Activated naive CD8-positive, alpha-beta T cell treated with anti-CD3 and anti-CD28 coated beads, Interleukin-2, amount 50 U/mL, for 16 hours (primary cell): ENCODE measurements around the gene CGB2.
"Not testable (repeated sequence)": the region's sequence is repeated elsewhere in the genome, so short reads cannot be mapped to it uniquely, and the experiment has no call there.

Source experiments
- DNase-seq: peaks from one replicate; pipeline ENCODE4 v3.0.0-alpha.2; 2020; ENCODE audit warnings: low read depth, low spot score

Gene CGB2

GRCh38 chr19:49031642-49032301 is at the start of gene CGB2:
CGB2 (plus strand) TSS chr19:49031890; CDS start chr19:49032096, 206 bp downstream.
- DNase-seq: not testable (repeated sequence)

GRCh38 chr19:48982280-48982679 is 49.4 kb upstream of the CGB2 start:
- no peak for DNase-seq

- DNase-seq: no peak
These were observed 46.0 kb upstream of the CGB2 start for GRCh38 chr19:48985711-48986110.

GRCh38 chr19:48986211-48986610 is 45.5 kb upstream of the CGB2 start:
- no peak for DNase-seq

DNA sequence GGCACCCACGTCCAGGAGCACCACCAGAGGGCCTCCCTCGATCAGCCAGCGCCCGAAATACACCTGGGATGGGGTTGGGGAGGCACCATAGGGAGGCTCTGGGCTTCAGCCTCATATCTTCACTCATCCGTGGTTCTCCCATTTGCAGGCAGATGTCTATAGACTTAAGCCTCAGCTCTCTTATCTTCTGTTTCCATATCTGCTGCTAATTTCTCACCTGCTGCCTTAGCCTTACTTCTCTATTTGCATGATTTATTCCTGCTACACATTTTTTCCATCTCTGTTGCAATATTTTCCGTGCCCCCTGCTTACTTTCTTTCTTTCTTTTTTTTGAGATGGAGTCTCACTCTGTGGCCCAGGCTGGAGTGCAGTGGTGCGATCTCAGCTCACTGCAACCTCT is 44.4 kb upstream of the CGB2 start:
- no peak for DNase-seq

DNA sequence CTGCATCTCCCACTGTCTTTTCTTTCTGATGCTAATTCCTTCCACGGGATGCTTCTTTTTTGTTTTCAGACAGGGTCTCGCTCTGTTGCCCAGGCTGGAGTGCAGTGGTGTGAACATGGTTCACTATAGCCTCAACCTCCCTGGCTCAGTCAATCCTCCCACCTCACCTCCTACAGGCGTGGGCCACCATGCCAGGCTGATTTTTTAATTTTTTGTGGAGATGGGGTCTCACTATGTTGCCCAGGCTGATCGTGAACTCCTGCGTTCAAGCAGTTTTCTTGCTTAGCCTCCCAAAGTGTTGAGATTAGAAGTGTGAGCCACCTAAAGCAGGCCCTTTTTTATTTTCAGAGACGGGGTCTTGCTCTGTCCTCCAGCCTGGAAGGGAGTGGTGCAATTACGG is 43.4 kb upstream of the CGB2 start:
- no peak for DNase-seq

- DNase-seq: no peak
These were observed 42.8 kb upstream of the CGB2 start for GRCh38 chr19:48988860-48989259.

GRCh38 chr19:48989701-48990291 is 41.9 kb upstream of the CGB2 start:
- DNase-seq: no peak

- no peak for DNase-seq
These were observed 41.3 kb upstream of the CGB2 start for GRCh38 chr19:48990400-48990799.

DNA sequence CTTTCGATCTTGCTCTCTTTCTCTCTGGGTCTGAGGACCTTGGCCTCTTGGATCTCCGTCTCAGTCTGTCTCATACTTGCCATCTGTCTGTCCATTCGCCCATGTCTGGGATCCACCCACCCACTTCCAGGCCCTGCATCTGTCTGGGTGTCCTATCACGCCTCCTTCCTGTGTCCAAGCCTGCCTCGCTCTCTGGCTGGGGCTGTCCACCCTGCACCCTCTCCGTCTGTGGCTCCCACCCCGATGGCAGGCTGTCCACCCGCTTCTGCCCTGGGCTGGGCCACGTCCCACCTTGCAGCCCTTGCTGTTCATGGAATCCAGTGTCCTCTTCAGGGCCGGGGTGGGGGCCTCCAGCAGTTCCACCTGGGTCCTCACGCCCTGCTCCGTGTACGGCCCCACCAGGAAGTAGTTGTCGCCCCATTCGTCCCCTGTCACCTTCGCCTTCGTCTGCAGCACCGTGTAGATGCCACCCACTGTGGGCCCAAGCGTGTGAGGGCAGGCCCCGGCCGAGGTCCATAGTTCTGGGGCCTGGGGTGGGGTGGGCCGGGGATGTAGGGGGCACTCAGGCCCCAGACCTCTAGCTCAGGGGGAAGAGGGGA is 40.6 kb upstream of the CGB2 start:
- no peak for DNase-seq

- no peak for DNase-seq
These were observed 39.7 kb upstream of the CGB2 start for GRCh38 chr19:48991873-48992580.

- DNase-seq: no peak
These were observed 39.0 kb upstream of the CGB2 start for GRCh38 chr19:48992581-48993174.

- peak; percentile 99 for DNase-seq
These were observed 38.3 kb upstream of the CGB2 start, which contains the start of the genes GYS1 and RUVBL2 for GRCh38 chr19:48993175-48994034. GYS1 (minus strand) TSS chr19:48993309; CDS start chr19:48993112, 197 bp downstream. RUVBL2 (plus strand) TSS chr19:48993887; CDS start chr19:48993912, 25 bp downstream.

GRCh38 chr19:48994035-48994386 is 37.7 kb upstream of the CGB2 start:
- DNase-seq: no peak

DNA sequence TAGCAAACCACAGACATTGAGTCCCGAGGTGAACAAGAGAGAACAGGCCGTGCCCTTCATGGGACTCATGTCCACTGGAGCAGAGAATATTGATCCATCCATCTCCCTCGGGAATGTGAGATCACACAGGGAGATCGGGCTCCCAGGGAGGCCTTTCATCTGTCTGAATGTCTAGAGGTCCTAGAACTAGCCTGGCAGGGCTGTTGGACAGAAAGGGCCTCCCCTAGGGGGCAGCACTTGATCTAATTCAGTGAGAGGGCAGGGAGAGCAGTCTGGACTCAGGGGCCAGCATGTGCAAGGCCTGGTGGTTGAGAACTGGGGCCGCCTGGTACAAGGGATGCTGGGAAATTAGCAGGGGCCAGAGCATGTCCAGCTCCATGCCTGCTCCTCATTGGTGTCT is 33.7 kb upstream of the CGB2 start:
- peak; percentile 9 for DNase-seq

GRCh38 chr19:48999481-49000325 is 32.0 kb upstream of the CGB2 start:
- peak; percentile 18 for DNase-seq

DNA sequence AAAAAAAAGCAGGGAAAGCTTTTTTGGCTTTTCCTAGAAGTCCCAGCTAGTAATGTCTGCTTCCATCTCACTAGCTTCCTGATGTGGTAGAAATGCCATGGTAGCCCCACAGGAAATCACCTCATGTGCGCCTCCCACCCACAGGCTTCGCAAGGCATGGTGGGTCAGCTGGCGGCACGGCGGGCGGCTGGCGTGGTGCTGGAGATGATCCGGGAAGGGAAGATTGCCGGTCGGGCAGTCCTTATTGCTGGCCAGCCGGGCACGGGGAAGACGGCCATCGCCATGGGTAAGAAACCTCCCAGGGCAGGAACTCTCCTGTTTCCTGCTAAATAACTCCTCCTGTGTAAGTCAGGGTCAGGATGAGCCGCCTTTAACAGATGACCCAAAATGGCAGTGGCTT is 27.6 kb upstream of the CGB2 start:
- DNase-seq: no peak

DNA sequence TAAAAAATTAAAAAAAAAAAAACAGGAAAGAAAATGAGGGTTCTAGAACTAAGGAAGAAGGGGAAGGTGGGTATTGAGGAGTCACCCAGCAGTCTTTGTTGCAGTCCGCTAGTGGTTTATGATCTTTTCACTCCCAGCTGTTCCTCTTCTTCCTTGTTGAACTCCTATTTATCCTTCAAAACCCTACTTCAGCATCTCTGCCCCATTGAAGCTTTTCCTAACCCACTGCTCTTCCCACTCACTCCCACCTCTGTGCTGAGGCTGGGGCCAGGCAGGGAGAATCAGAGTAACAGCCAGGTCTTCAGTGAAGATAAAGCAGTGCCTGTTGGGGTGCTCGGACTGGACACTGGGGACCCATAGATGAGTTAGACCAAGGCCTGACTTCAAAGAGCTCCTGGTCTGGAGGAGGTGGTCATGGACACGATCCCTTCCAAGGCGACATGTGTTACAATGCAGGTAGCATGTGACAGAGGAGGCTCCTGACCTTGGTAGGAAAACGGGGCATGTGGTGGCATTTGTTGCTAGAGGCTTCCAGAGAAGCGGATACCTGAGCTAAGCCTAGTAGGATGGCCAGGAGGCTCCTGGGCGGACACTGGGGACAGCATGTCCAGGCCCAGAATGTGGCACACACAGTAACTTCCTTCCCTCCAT is 26.6 kb upstream of the CGB2 start:
- DNase-seq: no peak

DNA sequence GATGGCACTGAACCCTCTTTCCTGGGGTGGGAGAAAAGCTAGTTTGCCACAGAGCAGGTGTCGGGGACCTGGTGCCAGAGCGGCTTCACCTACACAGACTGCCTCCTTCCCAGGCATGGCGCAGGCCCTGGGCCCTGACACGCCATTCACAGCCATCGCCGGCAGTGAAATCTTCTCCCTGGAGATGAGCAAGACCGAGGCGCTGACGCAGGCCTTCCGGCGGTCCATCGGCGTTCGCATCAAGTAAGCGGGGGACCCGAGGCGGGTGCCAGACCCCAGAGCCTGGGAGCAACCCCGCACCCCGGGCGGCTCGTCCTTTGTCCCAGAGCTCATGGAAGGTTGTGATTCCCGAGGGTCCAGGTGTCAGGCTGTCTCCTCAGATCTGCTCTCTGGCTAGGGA is 24.8 kb upstream of the CGB2 start:
- DNase-seq: no peak

DNA sequence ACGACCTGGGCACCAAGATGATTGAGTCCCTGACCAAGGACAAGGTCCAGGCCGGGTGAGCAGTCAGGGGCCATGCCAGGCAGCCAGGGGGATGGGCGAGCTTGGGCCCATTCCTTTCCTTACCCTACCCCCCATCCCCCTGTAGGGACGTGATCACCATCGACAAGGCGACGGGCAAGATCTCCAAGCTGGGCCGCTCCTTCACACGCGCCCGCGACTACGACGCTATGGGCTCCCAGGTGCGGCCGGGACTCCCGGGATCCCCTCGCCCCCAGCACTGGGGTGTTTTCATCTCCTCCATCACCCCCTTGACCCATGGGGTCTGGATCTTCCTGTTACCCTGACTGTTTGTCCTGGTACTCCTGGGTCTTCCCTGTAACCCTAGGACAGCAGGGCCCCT is 21.9 kb upstream of the CGB2 start:
- DNase-seq: no peak
